Type B pancreatic cell (in vitro differentiated cells): ENCODE results near the gene SEC16B. TPM values are rescaled to one million over a fixed set of nuclear protein-coding genes. Genes with fewer than 3 reads are reported as not detected.

Experiments
- DNase-seq: peaks from one replicate; pipeline ENCODE4 v3.0.0; 2021; ENCODE audit warnings: mixed read lengths; ENCODE audit not compliant: unreplicated experiment; ENCODE audit errors: extremely low spot score
- H3K27ac Mint-ChIP-seq: 2 replicates; pipeline ENCODE4 v1.8.0; 2021; ENCODE audit warnings: mild to moderate bottlenecking, mixed read lengths
- H3K27me3 Mint-ChIP-seq: 2 replicates; pipeline ENCODE4 v1.8.0; 2021; ENCODE audit warnings: mixed read lengths
- H3K36me3 Mint-ChIP-seq: 2 replicates; pipeline ENCODE4 v1.8.0; 2021; ENCODE audit warnings: mixed read lengths
- H3K4me1 Mint-ChIP-seq: one replicate; pipeline ENCODE4 v1.8.0; 2021; ENCODE audit warnings: mixed read lengths; ENCODE audit not compliant: unreplicated experiment
- H3K4me3 Mint-ChIP-seq: 2 replicates; pipeline ENCODE4 v1.8.0; 2021; ENCODE audit warnings: mild to moderate bottlenecking, mixed read lengths
- H3K9me3 Mint-ChIP-seq: 2 replicates; pipeline ENCODE4 v1.8.0; 2021; ENCODE audit warnings: mixed read lengths
- total RNA-seq: library from RNA; stranded (reverse); gene quantifications from 2 replicates; pipeline ENCODE4 v1.2.1, GENCODE V29; 2021; ENCODE audit warnings: low replicate concordance
- TF ChIP-seq, protein P1 (sequence below): fragments of 200-600 bp; sonication (generic); conservative IDR thresholded peaks from 2 replicates; pipeline ENCODE4 v1.5.0; 2021; ENCODE audit warnings: antibody characterized with exemption, mild to moderate bottlenecking

Gene SEC16B
- total RNA-seq, 1 donor from 2014 or later: 1.3 TPM

- Mint-ChIP-seq H3K36me3 (no peaks in the 10 kb centered on the region), H3K4me1 (peaks cover 13% of the 10 kb centered on the region), H3K27me3 (peaks cover 3% of the 10 kb centered on the region), H3K9me3 (peaks cover 5% of the 10 kb centered on the region), H3K4me3 (no peak overlapping the region), H3K27ac (no peak overlapping the region)
- no peak for DNase-seq
- TF ChIP-seq, protein P1, sequence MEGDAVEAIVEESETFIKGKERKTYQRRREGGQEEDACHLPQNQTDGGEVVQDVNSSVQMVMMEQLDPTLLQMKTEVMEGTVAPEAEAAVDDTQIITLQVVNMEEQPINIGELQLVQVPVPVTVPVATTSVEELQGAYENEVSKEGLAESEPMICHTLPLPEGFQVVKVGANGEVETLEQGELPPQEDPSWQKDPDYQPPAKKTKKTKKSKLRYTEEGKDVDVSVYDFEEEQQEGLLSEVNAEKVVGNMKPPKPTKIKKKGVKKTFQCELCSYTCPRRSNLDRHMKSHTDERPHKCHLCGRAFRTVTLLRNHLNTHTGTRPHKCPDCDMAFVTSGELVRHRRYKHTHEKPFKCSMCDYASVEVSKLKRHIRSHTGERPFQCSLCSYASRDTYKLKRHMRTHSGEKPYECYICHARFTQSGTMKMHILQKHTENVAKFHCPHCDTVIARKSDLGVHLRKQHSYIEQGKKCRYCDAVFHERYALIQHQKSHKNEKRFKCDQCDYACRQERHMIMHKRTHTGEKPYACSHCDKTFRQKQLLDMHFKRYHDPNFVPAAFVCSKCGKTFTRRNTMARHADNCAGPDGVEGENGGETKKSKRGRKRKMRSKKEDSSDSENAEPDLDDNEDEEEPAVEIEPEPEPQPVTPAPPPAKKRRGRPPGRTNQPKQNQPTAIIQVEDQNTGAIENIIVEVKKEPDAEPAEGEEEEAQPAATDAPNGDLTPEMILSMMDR: no peak
Observed at GRCh38 chr1:177907000-177907399, 62.9 kb downstream of the SEC16B start.

GRCh38 chr1:177905686-177906085, 64.2 kb downstream of the SEC16B start:
- Mint-ChIP-seq H3K27me3 (peaks cover 6% of the 10 kb centered on the region), H3K36me3 (no peaks in the 10 kb centered on the region), H3K4me1 (peaks cover 13% of the 10 kb centered on the region), H3K4me3 (no peak overlapping the region), H3K27ac (no peak overlapping the region), H3K9me3 (peaks cover 5% of the 10 kb centered on the region)
- TF ChIP-seq, protein P1: no peak
- no peak for DNase-seq

GRCh38 chr1:177902266-177902665, 67.6 kb downstream of the SEC16B start:
- TF ChIP-seq, protein P1: no peak
- DNase-seq: no peak
- peaks cover 6% of the 10 kb centered on the region for H3K4me1 Mint-ChIP-seq
- no peaks in the 10 kb centered on the region for H3K9me3 Mint-ChIP-seq
- H3K4me3 Mint-ChIP-seq: no peak overlapping the region
- no peak overlapping the region for H3K27ac Mint-ChIP-seq
- H3K36me3 Mint-ChIP-seq: no peaks in the 10 kb centered on the region
- H3K27me3 Mint-ChIP-seq: peaks cover 6% of the 10 kb centered on the region

- TF ChIP-seq, protein P1: no peak
- peaks cover 6% of the 10 kb centered on the region for H3K4me1 Mint-ChIP-seq
- no peak for DNase-seq
Observed at GRCh38 chr1:177897998-177898654, 71.7 kb downstream of the SEC16B start.

DNA sequence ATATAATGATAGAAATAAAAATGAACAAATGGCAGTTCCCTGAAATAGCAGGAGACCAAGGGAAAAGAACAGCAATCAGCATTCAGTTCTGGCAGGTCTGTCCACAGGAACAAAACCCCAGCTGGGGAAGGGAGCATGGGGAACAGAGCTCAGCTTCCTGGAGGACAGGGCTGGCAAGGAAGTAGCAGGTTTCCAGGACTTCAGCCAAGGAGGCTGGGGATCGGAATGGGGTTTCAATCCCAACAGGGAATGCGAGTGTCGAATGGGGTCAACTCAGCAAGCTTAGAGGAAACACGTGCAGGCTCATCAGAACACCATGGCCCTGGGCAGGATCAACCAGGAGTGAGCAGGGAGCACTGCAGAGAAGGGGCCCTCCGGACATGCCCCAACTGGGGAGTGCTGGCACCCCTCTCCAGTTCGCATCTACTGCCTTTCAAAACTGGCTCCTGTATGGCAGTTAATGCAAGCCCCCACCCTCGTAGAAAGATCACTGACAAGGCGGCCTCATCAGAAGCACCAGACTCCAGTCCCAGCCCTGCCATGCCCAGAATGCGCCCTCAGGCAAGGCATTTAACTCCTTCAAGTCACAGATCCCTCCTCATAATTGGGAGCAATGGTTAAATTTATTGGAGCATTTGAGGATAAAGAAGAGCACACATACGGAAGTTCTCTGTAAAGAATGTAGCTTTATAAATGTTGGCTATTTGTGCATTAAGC, 72.4 kb downstream of the SEC16B start:
- H3K36me3 Mint-ChIP-seq: no peaks in the 10 kb centered on the region
- H3K4me3 Mint-ChIP-seq: no peak overlapping the region
- no peak for DNase-seq
- H3K27me3 Mint-ChIP-seq: peaks cover 6% of the 10 kb centered on the region
- TF ChIP-seq, protein P1: no peak
- peaks cover 3% of the 10 kb centered on the region for H3K4me1 Mint-ChIP-seq
- H3K27ac Mint-ChIP-seq: no peak overlapping the region
- H3K9me3 Mint-ChIP-seq: no peaks in the 10 kb centered on the region

More at GRCh38 chr1:177897998-177898654, 71.7 kb downstream of the SEC16B start:
- H3K27ac Mint-ChIP-seq: no peak overlapping the region
- no peaks in the 10 kb centered on the region for H3K36me3 Mint-ChIP-seq
- no peak overlapping the region for H3K4me3 Mint-ChIP-seq
- H3K27me3 Mint-ChIP-seq: peaks cover 6% of the 10 kb centered on the region
- no peaks in the 10 kb centered on the region for H3K9me3 Mint-ChIP-seq

Other genes with a start within 250 kb of the SEC16B start
- gene RASAL2, start 124.0 kb upstream of the SEC16B start, total RNA-seq: 21.8 and 32.6 TPM in 2 replicates